Coronary artery (tissue), 2 donors: Measurements from ENCODE around the gene PDE12.

Experiments used
- DNase-seq: peaks from one replicate; pipeline ENCODE4 v3.0.0-alpha.2; 2017; ENCODE audit warnings: low spot score
- H3K27ac ChIP-seq, 2 donors: fragments of 200-600 bp; sonication (generic); one replicate each; pipeline ENCODE4 v1.5.1; 2016 to 2019
- H3K4me3 ChIP-seq: fragments of 200-600 bp; sonication (generic); 2 replicates; pipeline ENCODE4 v1.5.1; 2016; ENCODE audit warnings: mild to moderate bottlenecking, moderate library complexity
- TF ChIP-seq, protein P1 (sequence below): fragments of 200-600 bp; sonication (generic); IDR thresholded peaks from one replicate; pipeline ENCODE4 v1.5.1; 2019; ENCODE audit warnings: antibody characterized with exemption

The PDE12 gene

GRCh38 chr3:57570878-57571277, 14.8 kb downstream of the PDE12 start:
- Histone ChIP-seq H3K4me3 (no peak overlapping the region), H3K27ac (no peak overlapping the region)
- TF ChIP-seq, protein P1, sequence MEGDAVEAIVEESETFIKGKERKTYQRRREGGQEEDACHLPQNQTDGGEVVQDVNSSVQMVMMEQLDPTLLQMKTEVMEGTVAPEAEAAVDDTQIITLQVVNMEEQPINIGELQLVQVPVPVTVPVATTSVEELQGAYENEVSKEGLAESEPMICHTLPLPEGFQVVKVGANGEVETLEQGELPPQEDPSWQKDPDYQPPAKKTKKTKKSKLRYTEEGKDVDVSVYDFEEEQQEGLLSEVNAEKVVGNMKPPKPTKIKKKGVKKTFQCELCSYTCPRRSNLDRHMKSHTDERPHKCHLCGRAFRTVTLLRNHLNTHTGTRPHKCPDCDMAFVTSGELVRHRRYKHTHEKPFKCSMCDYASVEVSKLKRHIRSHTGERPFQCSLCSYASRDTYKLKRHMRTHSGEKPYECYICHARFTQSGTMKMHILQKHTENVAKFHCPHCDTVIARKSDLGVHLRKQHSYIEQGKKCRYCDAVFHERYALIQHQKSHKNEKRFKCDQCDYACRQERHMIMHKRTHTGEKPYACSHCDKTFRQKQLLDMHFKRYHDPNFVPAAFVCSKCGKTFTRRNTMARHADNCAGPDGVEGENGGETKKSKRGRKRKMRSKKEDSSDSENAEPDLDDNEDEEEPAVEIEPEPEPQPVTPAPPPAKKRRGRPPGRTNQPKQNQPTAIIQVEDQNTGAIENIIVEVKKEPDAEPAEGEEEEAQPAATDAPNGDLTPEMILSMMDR = no peak
- DNase-seq = no peak

DNA sequence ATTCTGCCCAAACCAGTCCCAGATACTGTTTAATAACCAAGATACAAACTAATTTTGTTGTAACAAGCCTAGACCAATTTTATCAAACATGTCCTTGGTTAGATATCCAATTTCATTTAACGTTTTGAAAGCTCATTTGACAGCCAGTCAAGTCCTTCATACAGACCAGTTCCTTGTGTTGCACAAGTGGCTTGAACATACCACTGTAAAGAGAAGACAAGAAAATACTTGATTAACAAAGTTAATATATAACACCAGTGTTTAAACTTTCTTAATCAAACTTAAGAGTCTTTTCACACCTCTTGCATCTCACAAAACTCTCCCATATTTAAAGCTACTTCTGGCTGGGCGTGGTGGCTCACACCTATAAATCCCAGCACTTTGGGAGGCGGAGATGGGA, 16.0 kb downstream of the PDE12 start:
- no peak overlapping the region for H3K27ac ChIP-seq
- DNase-seq = no peak
- no peak overlapping the region for H3K4me3 ChIP-seq
- TF ChIP-seq, protein P1 = no peak

DNA sequence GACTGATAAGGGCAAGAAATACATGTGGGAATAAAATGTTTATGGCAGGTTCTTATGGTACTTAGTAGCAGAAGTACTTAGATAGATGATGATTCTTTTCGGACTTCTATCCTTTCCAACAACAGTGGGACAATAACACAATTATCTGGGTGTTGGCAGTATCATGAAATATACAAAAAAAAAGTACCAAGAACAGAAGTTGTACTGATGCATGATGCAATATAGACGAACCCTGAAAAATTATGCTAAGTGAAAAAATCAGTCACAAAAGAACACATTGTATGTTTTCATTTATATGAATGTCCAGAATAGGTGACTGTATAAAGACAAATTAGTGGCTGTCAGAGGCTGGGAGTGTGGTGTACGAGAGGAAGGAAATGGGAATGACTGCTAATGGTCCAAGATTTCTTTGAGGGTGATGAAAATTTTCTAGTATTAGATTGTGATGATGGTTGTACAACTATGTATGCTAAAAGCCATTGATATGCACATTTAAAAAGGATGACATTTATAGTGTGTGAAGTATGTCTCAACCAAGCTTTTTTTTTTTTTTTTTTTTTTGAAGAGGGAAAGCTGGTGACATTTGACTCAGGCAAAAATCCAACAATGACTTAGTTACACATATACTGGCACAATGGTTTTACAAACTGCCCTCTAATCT, 20.0 kb downstream of the PDE12 start:
- no peak for DNase-seq
- TF ChIP-seq, protein P1 = no peak
- Histone ChIP-seq H3K27ac (peak overlapping the region in 1 of 2 donors; percentile 7), H3K4me3 (no peak overlapping the region)

GRCh38 chr3:57577801-57578200, 21.7 kb downstream of the PDE12 start:
- H3K27ac ChIP-seq = no peak overlapping the region
- TF ChIP-seq, protein P1 = no peak
- no peak overlapping the region for H3K4me3 ChIP-seq
- DNase-seq = no peak

GRCh38 chr3:57582474-57583168, 26.5 kb downstream of the PDE12 start:
- no peak overlapping the region for H3K27ac ChIP-seq
- no peak for DNase-seq

DNA sequence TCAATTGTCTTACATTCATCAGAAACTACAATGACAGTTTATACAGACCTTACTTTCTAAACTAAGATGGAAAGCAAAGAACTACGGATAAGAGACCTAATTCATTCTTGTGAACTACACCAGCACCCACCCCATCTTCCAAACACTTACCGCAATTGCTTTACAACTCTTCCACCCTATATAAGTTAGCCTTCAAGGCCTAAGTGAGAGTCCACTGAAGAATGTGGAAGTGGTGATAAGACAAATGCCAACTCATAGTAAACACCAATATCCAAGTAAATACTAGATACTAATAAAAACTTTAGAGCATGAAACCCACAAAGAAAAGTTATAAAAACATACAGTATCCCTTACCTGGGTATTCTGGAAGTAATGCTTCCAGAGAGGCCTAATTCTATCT, 27.5 kb downstream of the PDE12 start:
- DNase-seq = no peak
- TF ChIP-seq, protein P1 = no peak
- H3K27ac ChIP-seq = no peak overlapping the region

More at GRCh38 chr3:57582474-57583168, 26.5 kb downstream of the PDE12 start:
- no peak overlapping the region for H3K4me3 ChIP-seq
- TF ChIP-seq, protein P1 = no peak

GRCh38 chr3:57586778-57587177, 30.7 kb downstream of the PDE12 start:
- no peak for DNase-seq
- Histone ChIP-seq H3K4me3 (no peak overlapping the region), H3K27ac (no peak overlapping the region)
- TF ChIP-seq, protein P1 = no peak

More for the DNA sequence above, 27.5 kb downstream of the PDE12 start:
- no peak overlapping the region for H3K4me3 ChIP-seq
